ENCODE results near the gene ZBTB44. TPM values are rescaled to one million over a fixed set of nuclear protein-coding genes. Genes with fewer than 3 reads are reported as not detected.
"Not testable (repeated sequence)": the region's sequence is repeated elsewhere in the genome, so short reads cannot be mapped to it uniquely, and the experiment has no call there.

ZBTB44 gene
- total RNA-seq, 1 donor = 45.8 TPM

- no peak overlapping the region for H3K4me3 ChIP-seq (ENCODE audit: low read depth, low read length)
- no peak for DNase-seq (ENCODE audit: low read depth)
- no peak for TF ChIP-seq CTCF (IDR thresholded peaks at IDR 0.05; ENCODE audit: insufficient read depth, low read length)
Observed at GRCh38 chr11:130299978-130300377, 14.7 kb downstream of the ZBTB44 start.

GRCh38 chr11:130295657-130296056, 19.1 kb downstream of the ZBTB44 start:
- no peak for DNase-seq (ENCODE audit: low read depth)
- no peak for TF ChIP-seq CTCF (IDR thresholded peaks at IDR 0.05; ENCODE audit: insufficient read depth, low read length)
- no peak overlapping the region for H3K4me3 ChIP-seq (ENCODE audit: low read depth, low read length)

- no peak overlapping the region for H3K4me3 ChIP-seq (ENCODE audit: low read depth, low read length)
- TF ChIP-seq CTCF (IDR thresholded peaks at IDR 0.05; ENCODE audit: insufficient read depth, low read length) = no peak
- no peak for DNase-seq (ENCODE audit: low read depth)
Observed at GRCh38 chr11:130282111-130282510, 32.6 kb downstream of the ZBTB44 start.

GRCh38 chr11:130281341-130281740, 33.4 kb downstream of the ZBTB44 start:
- H3K4me3 ChIP-seq (ENCODE audit: low read depth, low read length); DNase-seq (ENCODE audit: low read depth): not testable (repeated sequence)

- no peak overlapping the region for H3K4me3 ChIP-seq (ENCODE audit: low read depth, low read length)
- TF ChIP-seq CTCF (IDR thresholded peaks at IDR 0.05; ENCODE audit: insufficient read depth, low read length) = no peak
- DNase-seq (ENCODE audit: low read depth) = no peak
Observed at GRCh38 chr11:130279989-130280388, 34.7 kb downstream of the ZBTB44 start.

- no peak for TF ChIP-seq CTCF (IDR thresholded peaks at IDR 0.05; ENCODE audit: insufficient read depth, low read length)
- peak; percentile 12 for DNase-seq (ENCODE audit: low read depth)
- H3K4me3 ChIP-seq (ENCODE audit: low read depth, low read length) = no peak overlapping the region
Observed at GRCh38 chr11:130278745-130279144, 36.0 kb downstream of the ZBTB44 start.

- no peak for DNase-seq (ENCODE audit: low read depth)
- TF ChIP-seq CTCF (IDR thresholded peaks at IDR 0.05; ENCODE audit: insufficient read depth, low read length) = no peak
- no peak overlapping the region for H3K4me3 ChIP-seq (ENCODE audit: low read depth, low read length)
Observed at GRCh38 chr11:130278151-130278550, 36.6 kb downstream of the ZBTB44 start.

All from fibroblast of the aortic adventitia (primary cell).